ENCODE results near the gene ZNF234. TPM values are rescaled to one million over a fixed set of nuclear protein-coding genes. Genes with fewer than 3 reads are reported as not detected.

The ZNF234 gene
- total and polyA plus RNA-seq, 2 of the 4 experiments (the other 2 are of a cell fraction): 4.0 to 15.8 TPM

GRCh38 chr19:44112802-44113137, 28.6 kb upstream of the ZNF234 start:
- Histone ChIP-seq H4K91ac (ENCODE audit: insufficient read depth, low read depth, low read length) (no peak overlapping the region), H3K4ac (ENCODE audit: low read depth, low read length) (peak overlapping the region; percentile 83), H4K5ac (ENCODE audit: low read depth, low read length) (0 out of 2 replicates have a peak overlapping the region, but pooled peaks have one; percentile 19), H2AK9ac (replicated peaks; ENCODE audit: low read depth, low read length, poor library complexity) (peak overlapping the region; percentile 12), H3K4me1 (ENCODE audit: control insufficient read depth, insufficient read depth, low read length) (no peaks in the 10 kb centered on the region), H3K79me1 (ENCODE audit: low read depth in 1 of 2, low read length in 2 of 2) (peaks cover 8 to 28% of the 10 kb centered on the region in 2 experiments; a peak in 3 of 4 replicates), H3K14ac (replicated peaks; ENCODE audit: low read depth, low read length) (peak overlapping the region; percentile 88), H4K20me1 (ENCODE audit: insufficient read depth, low read length) (no peaks in the 10 kb centered on the region), H4K8ac (ENCODE audit: low read depth in 2 of 2, low read length in 2 of 2) (peak overlapping the region in 1 of 2 experiments; percentile 78; a peak in 2 of 4 replicates), H3K9me1 (ENCODE audit: insufficient read depth, low read length) (no peaks in the 10 kb centered on the region), H2BK120ac (ENCODE audit: low read depth, low read length) (no peak overlapping the region), H2AK5ac (ENCODE audit: low read depth, low read length) (no peak overlapping the region), H3K56ac (ENCODE audit: extremely low read depth, insufficient read depth, low read length) (peak overlapping the region; percentile 48), H3K27ac (ENCODE audit: insufficient read depth, low read length) (peak overlapping the region; percentile 25), H2AFZ (replicated peaks; ENCODE audit: low read length, poor library complexity) (peak overlapping the region; percentile 95), H2BK5ac (ENCODE audit: low read depth, low read length, poor library complexity, severe bottlenecking) (peak overlapping the region; percentile 18), H3K27me3 (ENCODE audit: control insufficient read depth, insufficient read depth, low read length) (no peaks in the 10 kb centered on the region), H3K9ac (ENCODE audit: low read depth, low read length) (peak overlapping the region; percentile 63), H3K23ac (ENCODE audit: low read depth, low read length) (peak overlapping the region; percentile 50), H2BK15ac (ENCODE audit: low read depth, low read length) (no peak overlapping the region), H3K4me3 (ENCODE audit: insufficient read depth, low read depth, low read length) (peak overlapping the region; percentile 67), H2BK20ac (ENCODE audit: low read depth, low read length) (no peak overlapping the region), H3K36me3 (ENCODE audit: control insufficient read depth, insufficient read depth, low read length) (peaks cover 10% of the 10 kb centered on the region), H3K18ac (ENCODE audit: low read depth, low read length) (no peak overlapping the region), H3K4me2 (ENCODE audit: low read depth, low read length) (peak overlapping the region; percentile 62), H3K9me3 (ENCODE audit: control insufficient read depth, insufficient read depth, low read length) (peaks cover 8% of the 10 kb centered on the region)
- WGBS, 2 experiments (ENCODE audit: extremely low coverage in 2 of 2, insufficient read length in 1 of 2): 0% methylated on average over 7 of the region's 11 CpGs; no CpG with 5 or more reads in 1 of the 2 experiments
- ATAC-seq (ENCODE audit: low read depth) (peak; percentile 15; the same call in 1 of the 2 replicates), DNase-seq (no peak)
- in situ Hi-C loops (cut with MboI; ENCODE audit: low sequenced_read_pairs) (no loop called here), dilution Hi-C loops (cut with HindIII; ENCODE audit: low sequenced_read_pairs, unreplicated experiment) (no loop called here), intact Hi-C loops (cut with micrococcal nuclease) (loop anchor here (2.0 to 5.0 kb wide), 2 partner anchors 52 to 100 kb away; partner anchors contain the start of genes ZNF226 and ZNF227)
- POLR2A ChIA-PET (ENCODE audit: unreplicated experiment): no interaction called here
- CTCF ChIA-PET: no interaction called here
- BruUV-seq (replicated peaks): no TSS peak
- TF ChIP-seq NFE2L2 (IDR thresholded peaks at IDR 0.05; ENCODE audit: low read depth, low read length): no peak
- peak; percentile 66; the same call in 1 of the 2 replicates for TF ChIP-seq MXI1 (IDR thresholded peaks at IDR 0.05; ENCODE audit: borderline replicate concordance, low read depth, low read length)

Measured in IMR-90 (cell line).